Measurements from ENCODE around the gene COL6A5. TPM values are rescaled to one million over a fixed set of nuclear protein-coding genes. Genes with fewer than 3 reads are reported as not detected.

The COL6A5 gene
- polyA plus RNA-seq, 1 of the 3 experiments (the other 2 are of a cell fraction): not detected

DNA sequence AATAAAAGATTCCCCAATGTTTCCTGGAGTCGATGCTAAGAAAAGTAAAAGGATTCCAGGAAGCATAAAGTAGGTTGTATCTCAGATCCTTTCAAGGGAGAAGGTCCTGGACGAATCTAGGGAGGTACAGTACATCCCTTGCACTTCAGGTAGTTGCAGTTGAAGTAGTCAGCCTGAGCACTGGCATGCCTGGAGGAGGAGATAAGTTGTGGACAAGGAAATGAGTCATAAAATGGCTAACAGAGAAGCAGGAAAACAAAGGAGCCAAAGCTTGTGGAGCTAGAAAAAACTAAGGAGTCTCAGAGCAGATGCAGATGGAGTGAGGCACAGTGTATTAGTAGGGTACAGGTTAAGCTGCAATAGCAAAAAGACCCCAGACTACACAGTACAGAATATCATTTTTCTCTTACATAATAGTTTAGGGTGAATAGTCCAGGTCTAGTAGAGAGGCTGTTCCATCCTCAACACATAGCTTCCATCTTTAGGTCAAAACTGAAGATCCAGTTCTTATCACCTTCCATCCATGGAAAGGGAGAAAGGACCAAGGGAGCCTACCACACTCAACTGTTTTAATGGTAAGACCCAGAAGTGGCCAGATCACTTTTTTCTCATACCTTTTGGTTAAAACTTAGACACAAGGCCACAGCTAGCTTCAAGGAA, 41.3 kb downstream of the COL6A5 start (continued):
- TF ChIP-seq, protein P1, sequence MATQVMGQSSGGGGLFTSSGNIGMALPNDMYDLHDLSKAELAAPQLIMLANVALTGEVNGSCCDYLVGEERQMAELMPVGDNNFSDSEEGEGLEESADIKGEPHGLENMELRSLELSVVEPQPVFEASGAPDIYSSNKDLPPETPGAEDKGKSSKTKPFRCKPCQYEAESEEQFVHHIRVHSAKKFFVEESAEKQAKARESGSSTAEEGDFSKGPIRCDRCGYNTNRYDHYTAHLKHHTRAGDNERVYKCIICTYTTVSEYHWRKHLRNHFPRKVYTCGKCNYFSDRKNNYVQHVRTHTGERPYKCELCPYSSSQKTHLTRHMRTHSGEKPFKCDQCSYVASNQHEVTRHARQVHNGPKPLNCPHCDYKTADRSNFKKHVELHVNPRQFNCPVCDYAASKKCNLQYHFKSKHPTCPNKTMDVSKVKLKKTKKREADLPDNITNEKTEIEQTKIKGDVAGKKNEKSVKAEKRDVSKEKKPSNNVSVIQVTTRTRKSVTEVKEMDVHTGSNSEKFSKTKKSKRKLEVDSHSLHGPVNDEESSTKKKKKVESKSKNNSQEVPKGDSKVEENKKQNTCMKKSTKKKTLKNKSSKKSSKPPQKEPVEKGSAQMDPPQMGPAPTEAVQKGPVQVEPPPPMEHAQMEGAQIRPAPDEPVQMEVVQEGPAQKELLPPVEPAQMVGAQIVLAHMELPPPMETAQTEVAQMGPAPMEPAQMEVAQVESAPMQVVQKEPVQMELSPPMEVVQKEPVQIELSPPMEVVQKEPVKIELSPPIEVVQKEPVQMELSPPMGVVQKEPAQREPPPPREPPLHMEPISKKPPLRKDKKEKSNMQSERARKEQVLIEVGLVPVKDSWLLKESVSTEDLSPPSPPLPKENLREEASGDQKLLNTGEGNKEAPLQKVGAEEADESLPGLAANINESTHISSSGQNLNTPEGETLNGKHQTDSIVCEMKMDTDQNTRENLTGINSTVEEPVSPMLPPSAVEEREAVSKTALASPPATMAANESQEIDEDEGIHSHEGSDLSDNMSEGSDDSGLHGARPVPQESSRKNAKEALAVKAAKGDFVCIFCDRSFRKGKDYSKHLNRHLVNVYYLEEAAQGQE (IDR thresholded peaks at IDR 0.05; ENCODE audit: low read depth, low read length): no peak
- TF ChIP-seq FOXM1 (IDR thresholded peaks at IDR 0.05; ENCODE audit: low read depth): no peak
- TF ChIP-seq, protein P2, sequence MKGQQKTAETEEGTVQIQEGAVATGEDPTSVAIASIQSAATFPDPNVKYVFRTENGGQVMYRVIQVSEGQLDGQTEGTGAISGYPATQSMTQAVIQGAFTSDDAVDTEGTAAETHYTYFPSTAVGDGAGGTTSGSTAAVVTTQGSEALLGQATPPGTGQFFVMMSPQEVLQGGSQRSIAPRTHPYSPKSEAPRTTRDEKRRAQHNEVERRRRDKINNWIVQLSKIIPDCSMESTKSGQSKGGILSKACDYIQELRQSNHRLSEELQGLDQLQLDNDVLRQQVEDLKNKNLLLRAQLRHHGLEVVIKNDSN (IDR thresholded peaks at IDR 0.05; ENCODE audit: borderline replicate concordance, low read depth): no peak
- TF ChIP-seq, protein P3, sequence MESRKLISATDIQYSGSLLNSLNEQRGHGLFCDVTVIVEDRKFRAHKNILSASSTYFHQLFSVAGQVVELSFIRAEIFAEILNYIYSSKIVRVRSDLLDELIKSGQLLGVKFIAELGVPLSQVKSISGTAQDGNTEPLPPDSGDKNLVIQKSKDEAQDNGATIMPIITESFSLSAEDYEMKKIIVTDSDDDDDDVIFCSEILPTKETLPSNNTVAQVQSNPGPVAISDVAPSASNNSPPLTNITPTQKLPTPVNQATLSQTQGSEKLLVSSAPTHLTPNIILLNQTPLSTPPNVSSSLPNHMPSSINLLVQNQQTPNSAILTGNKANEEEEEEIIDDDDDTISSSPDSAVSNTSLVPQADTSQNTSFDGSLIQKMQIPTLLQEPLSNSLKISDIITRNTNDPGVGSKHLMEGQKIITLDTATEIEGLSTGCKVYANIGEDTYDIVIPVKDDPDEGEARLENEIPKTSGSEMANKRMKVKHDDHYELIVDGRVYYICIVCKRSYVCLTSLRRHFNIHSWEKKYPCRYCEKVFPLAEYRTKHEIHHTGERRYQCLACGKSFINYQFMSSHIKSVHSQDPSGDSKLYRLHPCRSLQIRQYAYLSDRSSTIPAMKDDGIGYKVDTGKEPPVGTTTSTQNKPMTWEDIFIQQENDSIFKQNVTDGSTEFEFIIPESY (IDR thresholded peaks at IDR 0.05; ENCODE audit: borderline replicate concordance, low read depth): no peak
- no peak for TF ChIP-seq SMC3 (IDR thresholded peaks at IDR 0.05; ENCODE audit: low read depth, low read length)
- TF ChIP-seq TAF1 (IDR thresholded peaks at IDR 0.05; ENCODE audit: borderline replicate concordance, low read depth, low read length): no peak
- TF ChIP-seq YY1 (IDR thresholded peaks at IDR 0.05; ENCODE audit: low read depth): no peak
- TF ChIP-seq, protein P4, sequence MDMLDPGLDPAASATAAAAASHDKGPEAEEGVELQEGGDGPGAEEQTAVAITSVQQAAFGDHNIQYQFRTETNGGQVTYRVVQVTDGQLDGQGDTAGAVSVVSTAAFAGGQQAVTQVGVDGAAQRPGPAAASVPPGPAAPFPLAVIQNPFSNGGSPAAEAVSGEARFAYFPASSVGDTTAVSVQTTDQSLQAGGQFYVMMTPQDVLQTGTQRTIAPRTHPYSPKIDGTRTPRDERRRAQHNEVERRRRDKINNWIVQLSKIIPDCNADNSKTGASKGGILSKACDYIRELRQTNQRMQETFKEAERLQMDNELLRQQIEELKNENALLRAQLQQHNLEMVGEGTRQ (IDR thresholded peaks at IDR 0.05; ENCODE audit: borderline replicate concordance, low read depth, low read length): no peak

DNA sequence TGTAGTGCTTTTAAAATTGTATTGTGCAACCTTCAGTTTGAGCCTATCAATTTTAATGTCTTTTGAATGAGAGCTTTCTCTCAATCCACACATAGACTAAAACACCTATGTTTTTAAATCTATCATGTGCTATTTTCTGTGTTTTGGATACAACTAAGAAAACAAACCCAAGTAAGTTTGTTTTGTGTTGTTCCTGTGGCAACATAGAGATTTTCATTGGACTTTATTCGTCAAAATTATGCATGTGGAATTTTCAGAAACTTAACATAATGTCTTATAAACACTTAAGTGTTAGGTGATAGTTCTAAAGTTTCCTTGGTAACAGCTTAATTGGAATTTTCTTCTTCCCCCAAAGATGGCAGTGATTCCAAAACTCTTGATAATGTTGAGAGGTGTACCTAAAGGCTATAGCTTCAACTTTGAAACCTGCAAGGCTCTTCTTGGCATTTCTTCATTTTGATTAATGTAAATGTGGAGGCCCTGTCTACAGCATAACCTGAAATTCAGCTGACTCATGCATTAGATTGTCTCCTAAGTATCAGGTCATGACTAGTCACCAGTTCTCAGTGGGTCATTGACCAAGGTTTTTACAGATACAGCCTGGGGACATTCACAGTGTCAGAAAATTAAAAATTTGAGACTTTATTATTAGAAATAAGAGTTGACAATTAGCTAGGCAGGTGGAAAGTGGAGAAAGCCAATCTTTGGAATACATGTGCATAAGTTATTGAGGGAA, 44.4 kb downstream of the COL6A5 start:
- no peak for DNase-seq
- no peak for TF ChIP-seq SIN3A (IDR thresholded peaks at IDR 0.05; ENCODE audit: borderline replicate concordance, low read depth, low read length)
- TF ChIP-seq EZH2phosphoT487 (IDR thresholded peaks at IDR 0.05; ENCODE audit: borderline replicate concordance, low read depth): no peak
- TF ChIP-seq, protein P3 (IDR thresholded peaks at IDR 0.05; ENCODE audit: borderline replicate concordance, low read depth): no peak
- no peak for TF ChIP-seq RAD21 (IDR thresholded peaks at IDR 0.05; ENCODE audit: low read length)
- TF ChIP-seq, protein P5, sequence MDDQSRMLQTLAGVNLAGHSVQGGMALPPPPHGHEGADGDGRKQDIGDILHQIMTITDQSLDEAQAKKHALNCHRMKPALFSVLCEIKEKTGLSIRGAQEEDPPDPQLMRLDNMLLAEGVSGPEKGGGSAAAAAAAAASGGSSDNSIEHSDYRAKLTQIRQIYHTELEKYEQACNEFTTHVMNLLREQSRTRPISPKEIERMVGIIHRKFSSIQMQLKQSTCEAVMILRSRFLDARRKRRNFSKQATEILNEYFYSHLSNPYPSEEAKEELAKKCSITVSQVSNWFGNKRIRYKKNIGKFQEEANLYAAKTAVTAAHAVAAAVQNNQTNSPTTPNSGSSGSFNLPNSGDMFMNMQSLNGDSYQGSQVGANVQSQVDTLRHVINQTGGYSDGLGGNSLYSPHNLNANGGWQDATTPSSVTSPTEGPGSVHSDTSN (IDR thresholded peaks at IDR 0.05): no peak
- TF ChIP-seq RFX5 (IDR thresholded peaks at IDR 0.05; ENCODE audit: low read length): no peak
- Histone ChIP-seq H3K9ac (no peak overlapping the region), H3K9me3 (no peaks in the 10 kb centered on the region), H3K27ac (ENCODE audit: low read depth in 2 of 2, low read length in 1 of 2) (no peak overlapping the region), H3K4me2 (no peak overlapping the region), H3K36me3 (replicated peaks in 1 of 2; ENCODE audit: control insufficient read depth in 1 of 2, insufficient read depth in 2 of 2, low read length in 1 of 2) (no peaks in the 10 kb centered on the region), H2AFZ (ENCODE audit: low read depth) (no peak overlapping the region), H3K4me1 (ENCODE audit: control insufficient read depth in 1 of 2, insufficient read depth in 2 of 2, low read depth in 1 of 2, low read length in 1 of 2) (no peaks in the 10 kb centered on the region), H3K27me3 (ENCODE audit: insufficient read depth) (no peaks in the 10 kb centered on the region), H3F3A (replicated peaks; ENCODE audit: insufficient read depth) (no peaks in the 10 kb centered on the region), H4K20me1 (ENCODE audit: insufficient read depth) (no peaks in the 10 kb centered on the region), H3K79me2 (ENCODE audit: insufficient read depth) (no peaks in the 10 kb centered on the region), H3K9me2 (no peaks in the 10 kb centered on the region), H3K4me3 (ENCODE audit: low read depth in 2 of 2, low read length in 1 of 2) (no peak overlapping the region)
- CTCF ChIA-PET: no interaction called here
- WGBS (ENCODE audit: low lambda C conversion rate): 2% methylated on average over 1 of the region's 1 CpG
- POLR2A ChIA-PET: no interaction called here

Data from SK-N-SH (cell line).